Gastrocnemius medialis (tissue), 4 donors: ENCODE data around the gene ZNF670.

Experiments
- POLR2A ChIP-seq, 2 donors: fragments of 450-650 bp; IDR thresholded peaks; one replicate each; pipeline ENCODE4 v1.6.1; 2017; ENCODE audit warnings: antibody characterized with exemption in 2 of 2, mild to moderate bottlenecking in 2 of 2, moderate library complexity in 2 of 2
- TF ChIP-seq, protein P1 (sequence below), 5 experiments: fragments of 450-650 bp in 3 of 5; fragments of 200-600 bp in 2 of 5; sonication (generic) in 2 of 5; IDR thresholded peaks in 4 of 5; conservative IDR thresholded peaks in 1 of 5; 1 replicate in 4 of 5; 2 replicates in 1 of 5; pipeline ENCODE4 v1.5.1; 2016 to 2019; ENCODE audit warnings: antibody characterized with exemption in 5 of 5, mild to moderate bottlenecking in 3 of 5, moderate library complexity in 3 of 5

DNA sequence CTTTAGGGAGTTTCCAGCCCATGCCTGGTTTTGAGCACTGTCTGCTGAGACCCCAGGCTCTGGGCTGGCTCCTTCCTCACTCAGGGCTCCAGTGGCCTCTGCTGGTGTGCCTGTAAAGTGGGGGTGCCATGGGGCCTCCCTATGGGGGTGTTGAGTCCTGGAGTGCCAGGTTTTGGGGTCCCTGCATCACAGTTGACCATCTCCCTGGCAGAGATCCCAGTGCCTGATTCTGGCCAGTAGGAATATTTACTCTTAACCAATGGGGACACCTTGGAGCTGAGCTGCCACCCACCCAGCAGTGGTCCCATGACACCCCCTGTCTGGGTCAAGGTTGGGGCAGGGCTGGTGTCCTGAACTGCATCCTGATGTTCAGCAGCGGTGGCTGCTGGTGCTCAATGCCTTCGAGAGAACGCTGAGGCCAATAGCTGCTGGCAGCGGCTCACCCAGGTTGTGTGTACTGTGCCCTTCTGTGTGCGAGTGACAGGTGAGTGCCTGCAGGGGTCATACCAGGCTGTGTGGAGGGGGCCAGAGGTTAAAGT, 35.2 kb upstream of the ZNF670 start:
- TF ChIP-seq, protein P1, sequence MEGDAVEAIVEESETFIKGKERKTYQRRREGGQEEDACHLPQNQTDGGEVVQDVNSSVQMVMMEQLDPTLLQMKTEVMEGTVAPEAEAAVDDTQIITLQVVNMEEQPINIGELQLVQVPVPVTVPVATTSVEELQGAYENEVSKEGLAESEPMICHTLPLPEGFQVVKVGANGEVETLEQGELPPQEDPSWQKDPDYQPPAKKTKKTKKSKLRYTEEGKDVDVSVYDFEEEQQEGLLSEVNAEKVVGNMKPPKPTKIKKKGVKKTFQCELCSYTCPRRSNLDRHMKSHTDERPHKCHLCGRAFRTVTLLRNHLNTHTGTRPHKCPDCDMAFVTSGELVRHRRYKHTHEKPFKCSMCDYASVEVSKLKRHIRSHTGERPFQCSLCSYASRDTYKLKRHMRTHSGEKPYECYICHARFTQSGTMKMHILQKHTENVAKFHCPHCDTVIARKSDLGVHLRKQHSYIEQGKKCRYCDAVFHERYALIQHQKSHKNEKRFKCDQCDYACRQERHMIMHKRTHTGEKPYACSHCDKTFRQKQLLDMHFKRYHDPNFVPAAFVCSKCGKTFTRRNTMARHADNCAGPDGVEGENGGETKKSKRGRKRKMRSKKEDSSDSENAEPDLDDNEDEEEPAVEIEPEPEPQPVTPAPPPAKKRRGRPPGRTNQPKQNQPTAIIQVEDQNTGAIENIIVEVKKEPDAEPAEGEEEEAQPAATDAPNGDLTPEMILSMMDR (IDR thresholded peaks at IDR 0.05 in 4 of 5, conservative IDR thresholded peaks at IDR 0.05 in 1 of 5), result no peak
- no peak for TF ChIP-seq POLR2A (IDR thresholded peaks at IDR 0.05)
